Left ventricle myocardium superior (tissue), 1 donor: ENCODE data around the gene ELOVL1. TPM values are rescaled to one million over a fixed set of nuclear protein-coding genes. Genes with fewer than 3 reads are reported as not detected.
"Not testable (repeated sequence)": the region's sequence is repeated elsewhere in the genome, so short reads cannot be mapped to it uniquely, and the experiment has no call there.

Source experiments
- ATAC-seq: fragments of 200-7000 bp; cut with Tn5 transposase; one replicate; pipeline ENCODE4 v1.9.1; 2020; ENCODE audit warnings: mild to moderate bottlenecking, moderate library complexity
- DNase-seq: peaks from one replicate; pipeline ENCODE4 v3.0.0-alpha.2; 2020
- intact Hi-C: fragments of 100-400 bp; cut with micrococcal nuclease; formaldehyde crosslinking; loops from one replicate; pipeline ENCODE4 v1.11.0; 2022
- long read RNA-seq: library from polyadenylated mRNA; unstranded; transcript quantifications from one replicate; pipeline ENCODE4 v2.0.0, GENCODE V29; 2021
- total RNA-seq: library from RNA; stranded (reverse); fragmentation: NEBNext Ultra II Directional; extraction: Animal tissue kit (Norgen Biotek cat#: 25700); gene quantifications from one replicate; pipeline ENCODE4 v1.2.1, GENCODE V29; 2021
- donor health status: DM: no; HTN: yes; CAD: no; lungs with severe emphysema.

ELOVL1 gene
- total RNA-seq, result 30.2 TPM
- long read RNA-seq, transcript ELOVL1-201 (8 exons, 1,477 nt), result major isoform, 43 of 49 reads
- long read RNA-seq, partial matches to known transcripts, result 5 of 49 reads
- long read RNA-seq, other reads (novel, unspliced or antisense), result 1 of 49 reads

DNA sequence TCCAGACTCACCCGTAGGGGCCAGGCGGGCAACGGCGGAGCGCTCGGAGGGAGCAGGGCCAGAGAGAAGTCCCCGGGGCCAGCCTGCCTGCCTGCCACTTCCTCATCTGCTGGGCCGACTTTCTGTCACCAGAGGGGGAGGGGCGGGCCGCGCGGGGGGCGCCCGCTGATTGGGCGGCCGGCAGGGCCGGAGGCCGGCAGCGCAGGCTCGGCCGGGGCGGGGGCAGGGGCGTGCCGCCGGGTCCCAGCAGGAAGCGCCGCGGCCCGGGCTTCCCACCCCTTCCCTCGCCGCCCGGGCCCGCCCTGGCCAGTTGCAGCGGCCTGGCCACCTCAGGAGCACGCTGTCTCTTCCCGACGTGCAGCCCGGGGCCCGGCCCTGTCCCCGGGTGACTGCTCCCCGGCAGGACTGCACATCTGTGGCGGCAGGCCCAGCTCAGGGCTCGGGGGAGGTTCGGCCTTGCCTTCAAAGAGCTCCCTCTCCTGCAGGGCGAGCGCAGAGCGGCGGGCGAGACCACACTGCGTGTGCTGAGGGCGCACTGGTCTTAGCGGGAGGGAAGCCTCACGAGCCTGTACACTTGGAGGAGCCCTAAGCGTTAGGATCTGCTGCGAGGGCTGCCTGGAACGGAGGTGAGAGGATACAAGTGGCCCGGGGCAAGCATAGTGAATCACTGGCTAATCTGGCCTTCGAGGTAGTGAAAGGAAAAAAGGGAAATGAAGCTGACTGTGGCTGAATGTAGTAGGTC, at the start of gene ELOVL1:
TSS of gene ELOVL1 (minus strand) at position 108 of the 742 bp plus-strand sequence. CDS start 2,402 bp downstream, outside the sequence.
- intact Hi-C loops, result no loop called here
- DNase-seq, result peak; percentile 97
- peak; percentile 97 for ATAC-seq

DNA sequence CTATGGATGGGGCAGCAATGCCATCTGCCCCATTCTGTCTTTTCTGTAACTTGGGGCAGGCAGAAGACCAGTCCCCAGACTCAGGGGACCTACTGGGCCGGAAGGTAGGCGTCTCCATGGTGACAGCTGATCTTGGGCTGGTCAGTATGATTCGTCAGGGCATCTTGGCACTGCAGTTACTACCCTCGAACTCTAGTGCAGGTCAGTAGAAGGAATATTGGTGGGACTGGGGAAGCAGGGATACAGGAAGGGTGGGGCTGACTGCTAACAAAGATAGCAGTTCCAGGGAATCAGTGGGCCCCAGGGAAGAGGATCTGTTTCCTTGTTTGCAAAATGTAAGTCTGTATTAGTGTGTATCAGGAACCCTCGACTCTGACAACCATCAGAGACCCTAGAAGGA, 48.1 kb upstream of the ELOVL1 start:
- intact Hi-C loops, result loop anchor here (10.0 kb wide), 1 partner anchor 191 kb away; no protein-coding TSS in a partner anchor
- ATAC-seq, result peak; percentile 15
- DNase-seq, result no peak

GRCh38 chr1:43414634-43415223, 46.9 kb upstream of the ELOVL1 start:
- peak; percentile 44 for DNase-seq
- intact Hi-C loops, result loop anchor here (10.0 kb wide), 1 partner anchor 190 kb away; no protein-coding TSS in a partner anchor
- ATAC-seq, result peak; percentile 84

- DNase-seq, ATAC-seq: not testable (repeated sequence)
- intact Hi-C loops, result loop anchor here (10.0 kb wide), 1 partner anchor 189 kb away; no protein-coding TSS in a partner anchor
Observed at GRCh38 chr1:43413426-43413825, 45.6 kb upstream of the ELOVL1 start.

- intact Hi-C loops, result loop anchor here (10.0 kb wide), 1 partner anchor 186 kb away; no protein-coding TSS in a partner anchor
- DNase-seq (no peak), ATAC-seq (no peak)
Observed at GRCh38 chr1:43410571-43410970, 42.8 kb upstream of the ELOVL1 start.

- intact Hi-C loops, result no loop called here
- ATAC-seq (no peak), DNase-seq (no peak)
Observed at GRCh38 chr1:43405876-43406234, 38.0 kb upstream of the ELOVL1 start.

- DNase-seq (no peak), ATAC-seq (peak; percentile 67)
- intact Hi-C loops, result no loop called here
Observed at GRCh38 chr1:43405219-43405875, 37.5 kb upstream of the ELOVL1 start.

DNA sequence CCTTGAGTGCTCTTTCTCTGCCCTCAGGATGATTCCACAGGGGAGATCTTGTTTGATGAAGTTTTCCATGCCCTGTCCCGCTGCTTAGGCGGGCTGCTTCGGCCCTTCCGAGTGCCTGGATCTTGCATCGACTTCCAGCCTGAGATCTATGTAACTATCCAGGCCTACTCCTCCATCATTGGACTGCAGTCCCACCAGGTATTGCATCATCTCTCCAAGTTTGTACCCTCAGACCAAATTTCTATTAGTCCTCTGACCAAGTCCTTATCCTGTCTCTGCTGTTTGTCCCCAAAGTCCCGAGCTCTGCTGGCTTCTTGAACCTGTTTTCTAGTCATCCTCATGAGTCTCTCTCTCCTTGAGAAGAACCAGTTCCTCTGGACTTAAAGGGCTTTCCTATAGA, 36.5 kb upstream of the ELOVL1 start:
- intact Hi-C loops, result no loop called here
- DNase-seq, result no peak
- ATAC-seq, result no peak

- ATAC-seq (no peak), DNase-seq (no peak)
- intact Hi-C loops, result no loop called here
Observed at GRCh38 chr1:43402089-43402865, 34.5 kb upstream of the ELOVL1 start.

- intact Hi-C loops, ATAC-seq, DNase-seq: not testable (repeated sequence)
Observed at GRCh38 chr1:43400441-43400840, 32.6 kb upstream of the ELOVL1 start.

DNA sequence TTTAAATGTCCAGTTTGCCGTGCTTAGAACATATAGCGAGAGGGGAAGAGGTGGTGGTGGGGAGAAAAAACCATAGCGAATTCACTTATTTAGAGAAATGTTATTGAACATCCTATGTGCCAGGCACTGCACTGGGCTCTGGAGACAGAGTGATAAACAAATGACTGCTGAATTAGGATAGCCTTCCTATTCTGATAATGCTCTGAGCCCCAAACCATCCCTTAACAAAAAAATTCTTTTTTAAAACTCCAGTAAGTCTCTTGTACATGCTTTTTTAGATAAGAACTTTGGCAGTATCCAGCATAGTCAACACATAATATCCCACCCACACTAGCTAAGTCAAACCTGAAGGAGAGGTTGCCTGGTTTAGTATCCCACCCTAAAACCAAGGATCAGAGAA, 30.4 kb upstream of the ELOVL1 start:
- ATAC-seq, result no peak
- intact Hi-C loops, result no loop called here
- DNase-seq, result no peak

DNA sequence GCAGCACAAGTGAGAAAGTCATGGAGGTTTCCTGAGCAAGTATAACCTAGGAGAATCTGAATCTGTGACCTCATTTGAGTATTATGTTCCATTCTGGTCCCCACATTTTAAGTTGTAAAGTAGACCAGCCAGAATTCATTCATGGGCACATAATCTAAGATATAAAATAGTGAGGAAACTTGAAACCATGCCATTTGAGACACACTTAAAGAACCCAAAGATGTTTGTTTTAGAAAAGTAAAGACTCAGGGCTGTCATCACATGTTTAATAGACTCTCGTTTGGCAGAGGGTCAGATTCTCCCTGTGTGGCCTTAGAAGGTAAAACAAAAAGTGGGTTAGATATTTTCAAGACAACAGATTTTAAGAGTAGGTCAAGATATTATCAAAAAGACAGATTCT, 28.2 kb upstream of the ELOVL1 start:
- ATAC-seq, result no peak
- no peak for DNase-seq
- intact Hi-C loops, result no loop called here

DNA sequence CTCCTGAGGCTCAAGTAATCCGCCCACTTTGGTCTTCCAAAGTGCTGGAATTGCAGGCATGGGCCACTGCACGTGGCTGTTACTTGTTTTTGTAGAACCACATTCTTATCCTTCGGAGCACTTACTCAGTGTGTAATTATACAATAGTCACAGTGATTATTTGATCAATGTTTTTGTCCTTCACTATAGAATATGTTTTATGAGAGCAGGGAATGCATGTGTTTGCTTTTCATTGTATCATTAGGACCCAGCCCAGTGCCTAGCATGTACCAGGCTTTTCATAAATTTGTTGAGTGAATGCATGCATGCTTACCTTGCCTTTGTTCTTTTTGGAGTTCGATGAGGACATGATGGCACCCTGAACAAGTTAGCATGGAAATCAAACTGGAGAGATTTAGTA, 27.7 kb upstream of the ELOVL1 start:
- intact Hi-C loops, result no loop called here
- ATAC-seq, result no peak
- DNase-seq, result no peak

DNA sequence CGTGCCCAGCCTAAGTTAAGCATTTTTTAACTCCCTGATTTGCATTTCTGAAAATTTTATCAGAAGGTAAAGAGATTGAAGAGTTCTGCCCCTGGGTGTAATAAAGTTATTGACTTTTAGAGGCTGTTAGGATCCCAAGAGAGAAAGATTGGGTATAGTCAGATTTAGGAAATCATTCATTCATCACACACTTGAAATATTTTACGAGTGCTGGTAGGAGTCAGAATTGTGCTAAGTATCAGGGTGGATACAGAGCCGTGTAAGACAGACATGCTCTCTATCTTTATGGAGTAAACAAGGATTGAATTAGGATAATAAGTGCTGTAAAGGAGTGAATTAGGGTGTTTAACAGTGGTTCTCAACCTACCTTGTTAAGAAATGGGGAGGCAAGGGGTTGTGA, 24.9 kb upstream of the ELOVL1 start:
- intact Hi-C loops, result no loop called here
- DNase-seq (no peak), ATAC-seq (no peak)

- ATAC-seq, result peak; percentile 99
- peak; percentile 96 for DNase-seq
- intact Hi-C loops, result no loop called here
Observed at GRCh38 chr1:43389326-43390313, 21.8 kb upstream of the ELOVL1 start, which contains the start of the genes MED8 and SZT2. TSS of gene MED8 (minus strand) at chr1:43389800. CDS start at chr1:43389764, 36 bp downstream. TSS of gene SZT2 (plus strand) at chr1:43389899. CDS start at chr1:43389969, 70 bp downstream.

GRCh38 chr1:43388613-43389012, 20.8 kb upstream of the ELOVL1 start:
- intact Hi-C loops, result no loop called here
- no peak for ATAC-seq
- no peak for DNase-seq

DNA sequence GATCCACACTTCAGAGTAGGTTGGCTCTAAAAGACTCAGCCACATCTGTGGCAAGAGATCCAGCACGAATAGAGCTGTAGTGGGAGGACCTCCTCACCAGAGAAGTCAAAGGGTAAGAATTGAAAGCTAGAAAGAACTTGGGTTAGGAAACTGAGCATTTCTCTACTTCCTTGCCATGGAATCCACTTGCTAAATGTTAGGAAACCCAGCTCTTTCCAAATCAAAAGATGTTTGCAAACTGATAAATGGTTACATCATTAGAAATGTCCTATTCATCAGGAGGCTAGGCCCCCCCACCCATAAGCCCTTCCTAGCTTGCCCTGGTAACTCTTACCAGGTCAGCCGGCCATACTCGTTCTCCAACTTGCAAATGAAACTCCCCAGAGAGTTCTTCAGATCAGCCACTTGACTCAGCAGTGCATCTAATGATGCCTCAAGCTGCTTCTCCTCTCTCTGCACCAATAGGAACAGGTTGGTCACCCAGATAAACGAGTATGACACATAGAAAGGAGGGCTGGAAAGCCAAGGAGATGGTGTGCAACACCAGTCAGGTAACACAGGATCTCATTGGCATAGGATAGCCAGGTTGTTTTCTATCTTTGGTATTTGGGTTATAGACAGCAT, 20.3 kb upstream of the ELOVL1 start:
- intact Hi-C loops, result no loop called here
- ATAC-seq (no peak), DNase-seq (no peak)
